Neural progenitor cell (in vitro differentiated cells): ENCODE data around the gene FCF1. TPM values are rescaled to one million over a fixed set of nuclear protein-coding genes. Genes with fewer than 3 reads are reported as not detected.

ENCODE experiments used
- DNase-seq: peaks from one replicate; pipeline ENCODE4 v3.0.0-alpha.2; 2016; ENCODE audit warnings: low spot score
- H2AFZ ChIP-seq: fragments of 200-600 bp; sonication (generic); replicated peaks from 2 replicates; pipeline ENCODE4 v1.6.1; 2016; ENCODE audit warnings: antibody characterized with exemption
- H3F3A ChIP-seq: fragments of 200-600 bp; sonication (generic); 2 replicates; pipeline ENCODE4 v1.6.1; 2016; ENCODE audit warnings: antibody characterized with exemption, low read depth
- H3K27ac ChIP-seq: fragments of 200-600 bp; sonication (generic); 2 replicates; pipeline ENCODE4 v1.5.1; 2016; ENCODE audit warnings: mild to moderate bottlenecking
- H3K27me3 ChIP-seq: fragments of 200-600 bp; sonication (generic); 2 replicates; pipeline ENCODE4 v1.6.1; 2016; ENCODE audit warnings: mild to moderate bottlenecking, moderate library complexity
- H3K36me3 ChIP-seq: fragments of 200-600 bp; sonication (generic); 2 replicates; pipeline ENCODE4 v1.5.1; 2016
- H3K4me1 ChIP-seq: fragments of 200-600 bp; sonication (generic); 2 replicates; pipeline ENCODE4 v1.6.1; 2016; ENCODE audit warnings: mixed run types
- H3K4me2 ChIP-seq: fragments of 200-600 bp; sonication (generic); 2 replicates; pipeline ENCODE4 v1.6.1; 2016
- H3K4me3 ChIP-seq: fragments of 200-600 bp; sonication (generic); 2 replicates; pipeline ENCODE4 v1.5.1; 2016
- H3K79me2 ChIP-seq: fragments of 200-600 bp; sonication (generic); 2 replicates; pipeline ENCODE4 v1.6.1; 2016; ENCODE audit warnings: low read depth
- H3K9ac ChIP-seq: fragments of 200-600 bp; sonication (generic); 2 replicates; pipeline ENCODE4 v1.6.1; 2016
- H3K9me3 ChIP-seq: fragments of 200-600 bp; sonication (generic); 2 replicates; pipeline ENCODE4 v1.5.1; 2016; ENCODE audit warnings: low read depth
- H4K20me1 ChIP-seq: fragments of 200-600 bp; sonication (generic); 2 replicates; pipeline ENCODE4 v1.6.1; 2016; ENCODE audit warnings: low read depth
- H3K27ac Mint-ChIP-seq: 3 replicates; pipeline ENCODE4 v1.8.0; 2021; ENCODE audit warnings: mixed read lengths
- H3K27me3 Mint-ChIP-seq: 2 replicates; pipeline ENCODE4 v1.8.0; 2022; ENCODE audit warnings: low read depth, mild to moderate bottlenecking, inconsistent platforms, moderate library complexity, mixed read lengths; ENCODE audit not compliant: insufficient read depth
- H3K36me3 Mint-ChIP-seq: 3 replicates; pipeline ENCODE4 v1.8.0; 2021; ENCODE audit warnings: mixed read lengths
- H3K4me1 Mint-ChIP-seq: 3 replicates; pipeline ENCODE4 v1.8.0; 2021; ENCODE audit warnings: mixed read lengths
- H3K4me3 Mint-ChIP-seq: 3 replicates; pipeline ENCODE4 v1.8.0; 2021; ENCODE audit warnings: mild to moderate bottlenecking, moderate library complexity, mixed read lengths
- H3K9me3 Mint-ChIP-seq: 3 replicates; pipeline ENCODE4 v1.8.0; 2020; ENCODE audit warnings: mixed read lengths
- CTCF ChIP-seq: fragments of 200-600 bp; sonication (generic); IDR thresholded peaks from 2 replicates; pipeline ENCODE4 v1.5.1; 2017; ENCODE audit warnings: antibody characterized with exemption, mild to moderate bottlenecking
- EZH2 ChIP-seq: fragments of 200-600 bp; sonication (generic); IDR thresholded peaks from 2 replicates; pipeline ENCODE4 v1.6.1; 2017; ENCODE audit warnings: antibody characterized with exemption, mild to moderate bottlenecking, moderate library complexity
- EZH2phosphoT487 ChIP-seq: fragments of 200-600 bp; sonication (generic); IDR thresholded peaks from 2 replicates; pipeline ENCODE4 v1.6.1; 2017; ENCODE audit warnings: antibody characterized with exemption
- total RNA-seq: library from RNA; depleted of rRNA; stranded (reverse); fragments of >200 nt; gene quantifications from 2 replicates; pipeline ENCODE4 v1.2.3, GENCODE V29; 2015; ENCODE audit warnings: low replicate concordance

Gene FCF1
- total RNA-seq, 1 donor from 2014 or later: 96.1 TPM

GRCh38 chr14:74684434-74684833 lies 28.5 kb upstream of the FCF1 start:
- H3K4me1 ChIP-seq: no peaks in the 10 kb centered on the region
- no peaks in the 10 kb centered on the region for H4K20me1 ChIP-seq
- no peaks in the 10 kb centered on the region for H3K9me3 ChIP-seq
- no peaks in the 10 kb centered on the region for H3K36me3 ChIP-seq
- H3K4me3 ChIP-seq: no peak overlapping the region
- H3K27me3 ChIP-seq: no peaks in the 10 kb centered on the region
- H3K4me1 Mint-ChIP-seq: no peaks in the 10 kb centered on the region
- H3K79me2 ChIP-seq: no peaks in the 10 kb centered on the region
- H3K27ac ChIP-seq: no peak overlapping the region
- no peak overlapping the region for H3K9ac ChIP-seq
- TF ChIP-seq EZH2phosphoT487 (no peak), CTCF (no peak), EZH2 (no peak)
- no peak overlapping the region for H3K27ac Mint-ChIP-seq
- no peak overlapping the region for H3K4me2 ChIP-seq
- no peak overlapping the region for H3K4me3 Mint-ChIP-seq
- no peaks in the 10 kb centered on the region for H3K9me3 Mint-ChIP-seq
- H3F3A ChIP-seq: no peaks in the 10 kb centered on the region
- no peaks in the 10 kb centered on the region for H3K27me3 Mint-ChIP-seq
- no peak for DNase-seq
- no peak overlapping the region for H2AFZ ChIP-seq
- H3K36me3 Mint-ChIP-seq: peaks cover 9% of the 10 kb centered on the region

- Histone ChIP-seq H3K4me2 (no peak overlapping the region), H3K36me3 (no peaks in the 10 kb centered on the region), H3K27ac (no peak overlapping the region), H3K27me3 (no peaks in the 10 kb centered on the region), H3K9ac (no peak overlapping the region), H3F3A (no peaks in the 10 kb centered on the region), H4K20me1 (no peaks in the 10 kb centered on the region), H3K4me1 (no peaks in the 10 kb centered on the region), H3K79me2 (no peaks in the 10 kb centered on the region), H3K9me3 (no peaks in the 10 kb centered on the region), H3K4me3 (no peak overlapping the region), H2AFZ (no peak overlapping the region)
- H3K27ac Mint-ChIP-seq: no peak overlapping the region
- no peaks in the 10 kb centered on the region for H3K4me1 Mint-ChIP-seq
- TF ChIP-seq EZH2 (no peak), CTCF (no peak), EZH2phosphoT487 (no peak)
- peaks cover 9% of the 10 kb centered on the region for H3K36me3 Mint-ChIP-seq
- no peaks in the 10 kb centered on the region for H3K27me3 Mint-ChIP-seq
- no peaks in the 10 kb centered on the region for H3K9me3 Mint-ChIP-seq
- H3K4me3 Mint-ChIP-seq: no peak overlapping the region
- no peak for DNase-seq
These were observed 27.9 kb upstream of the FCF1 start for GRCh38 chr14:74685056-74685455.

- Histone ChIP-seq H4K20me1 (no peaks in the 10 kb centered on the region), H2AFZ (no peak overlapping the region), H3K4me2 (no peak overlapping the region), H3K27me3 (no peaks in the 10 kb centered on the region), H3K27ac (no peak overlapping the region), H3K9ac (no peak overlapping the region), H3K4me1 (no peaks in the 10 kb centered on the region), H3K4me3 (no peak overlapping the region), H3K9me3 (no peaks in the 10 kb centered on the region), H3F3A (no peaks in the 10 kb centered on the region), H3K79me2 (no peaks in the 10 kb centered on the region), H3K36me3 (peaks cover 6% of the 10 kb centered on the region)
- DNase-seq: no peak
- H3K4me3 Mint-ChIP-seq: no peak overlapping the region
- TF ChIP-seq EZH2phosphoT487: no peak
- TF ChIP-seq EZH2: no peak
- no peak for TF ChIP-seq CTCF
- no peaks in the 10 kb centered on the region for H3K4me1 Mint-ChIP-seq
- H3K9me3 Mint-ChIP-seq: no peaks in the 10 kb centered on the region
- H3K36me3 Mint-ChIP-seq: peaks cover 9% of the 10 kb centered on the region
- no peaks in the 10 kb centered on the region for H3K27me3 Mint-ChIP-seq
- H3K27ac Mint-ChIP-seq: no peak overlapping the region
These were observed 26.8 kb upstream of the FCF1 start for GRCh38 chr14:74685921-74686678.
